GM18909 (cell line): Measurements from ENCODE around the gene IGFBPL1.

Source experiments
- ATAC-seq: cut with Tn5 transposase; IDR thresholded peaks from one replicate; pipeline ENCODE4 v1.9.1; 2021; ENCODE audit warnings: mild to moderate bottlenecking; ENCODE audit not compliant: unreplicated experiment, poor library complexity

The IGFBPL1 gene

GRCh38 chr9:38358390-38359296 lies 65.6 kb downstream of the IGFBPL1 start:
- no peak for ATAC-seq

- no peak for ATAC-seq
Measured at GRCh38 chr9:38357350-38358114, 66.7 kb downstream of the IGFBPL1 start.

GRCh38 chr9:38356851-38357250 lies 67.4 kb downstream of the IGFBPL1 start:
- no peak for ATAC-seq
